HG03460 (cell line): ENCODE data around the gene MYO16.
"Not testable (repeated sequence)": the region's sequence is repeated elsewhere in the genome, so short reads cannot be mapped to it uniquely, and the experiment has no call there.

ENCODE experiments used
- ATAC-seq: cut with Tn5 transposase; IDR thresholded peaks from one replicate; pipeline ENCODE4 v1.9.1; 2021; ENCODE audit not compliant: unreplicated experiment

Gene MYO16

GRCh38 chr13:108734676-108735075 lies 105.3 kb downstream of the MYO16 start:
- ATAC-seq = no peak

- ATAC-seq = no peak
These were observed 112.5 kb downstream of the MYO16 start for GRCh38 chr13:108741930-108742329.

GRCh38 chr13:108742701-108743451 lies 113.5 kb downstream of the MYO16 start:
- no peak for ATAC-seq

- no peak for ATAC-seq
These were observed 114.1 kb downstream of the MYO16 start for GRCh38 chr13:108743522-108743921.

- no peak for ATAC-seq
These were observed 118.4 kb downstream of the MYO16 start for GRCh38 chr13:108747843-108748242.

- no peak for ATAC-seq
These were observed 122.9 kb downstream of the MYO16 start for GRCh38 chr13:108752276-108752675.

GRCh38 chr13:108755083-108755482 lies 125.7 kb downstream of the MYO16 start:
- no peak for ATAC-seq

- no peak for ATAC-seq
These were observed 130.7 kb downstream of the MYO16 start for GRCh38 chr13:108760129-108760528.

- no peak for ATAC-seq
These were observed 131.1 kb downstream of the MYO16 start for GRCh38 chr13:108760541-108760940.

GRCh38 chr13:108768035-108768434 lies 138.6 kb downstream of the MYO16 start:
- no peak for ATAC-seq

GRCh38 chr13:108769213-108770070 lies 140.0 kb downstream of the MYO16 start:
- ATAC-seq = no peak

- ATAC-seq = no peak
These were observed 146.2 kb downstream of the MYO16 start for GRCh38 chr13:108775597-108775996.

- ATAC-seq = no peak
These were observed 147.2 kb downstream of the MYO16 start for GRCh38 chr13:108776650-108777049.

GRCh38 chr13:108777421-108778420 lies 148.3 kb downstream of the MYO16 start:
- ATAC-seq = no peak

- no peak for ATAC-seq
These were observed 149.9 kb downstream of the MYO16 start for GRCh38 chr13:108779308-108779707.

GRCh38 chr13:108780706-108781105 lies 151.3 kb downstream of the MYO16 start:
- no peak for ATAC-seq

GRCh38 chr13:108781312-108781711 lies 151.9 kb downstream of the MYO16 start:
- ATAC-seq = no peak

- ATAC-seq = not testable (repeated sequence)
These were observed 153.1 kb downstream of the MYO16 start for GRCh38 chr13:108782480-108782879.

- ATAC-seq = no peak
These were observed 156.4 kb downstream of the MYO16 start for GRCh38 chr13:108785844-108786243.

- no peak for ATAC-seq
These were observed 157.2 kb downstream of the MYO16 start for GRCh38 chr13:108786456-108787200.
